GM19328 (cell line): ENCODE measurements around the gene C1orf52.
"Not testable (repeated sequence)": the region's sequence is repeated elsewhere in the genome, so short reads cannot be mapped to it uniquely, and the experiment has no call there.

Experiments used
- ATAC-seq: cut with Tn5 transposase; IDR thresholded peaks from one replicate; pipeline ENCODE4 v1.9.1; 2021; ENCODE audit warnings: mild to moderate bottlenecking, moderate library complexity; ENCODE audit not compliant: unreplicated experiment

The C1orf52 gene

GRCh38 chr1:85278853-85279314, 19.4 kb upstream of the C1orf52 start:
- ATAC-seq: no peak

GRCh38 chr1:85277802-85278201, 18.3 kb upstream of the C1orf52 start:
- no peak for ATAC-seq

- no peak for ATAC-seq
These were observed 17.6 kb upstream of the C1orf52 start for GRCh38 chr1:85276978-85277639.

GRCh38 chr1:85276215-85276977, 16.9 kb upstream of the C1orf52 start, which contains the start of gene BCL10:
BCL10 (minus strand) TSS chr1:85276632; CDS start chr1:85276352, 280 bp downstream.
- ATAC-seq: peak; percentile 97

GRCh38 chr1:85275701-85276214, 16.3 kb upstream of the C1orf52 start:
- no peak for ATAC-seq

GRCh38 chr1:85274969-85275453, 15.5 kb upstream of the C1orf52 start:
- no peak for ATAC-seq

GRCh38 chr1:85273397-85273796, 13.9 kb upstream of the C1orf52 start:
- no peak for ATAC-seq

- no peak for ATAC-seq
These were observed 9.5 kb upstream of the C1orf52 start for GRCh38 chr1:85268801-85269585.

GRCh38 chr1:85267313-85267712, 7.9 kb upstream of the C1orf52 start:
- ATAC-seq: no peak

GRCh38 chr1:85264150-85264549, 4.7 kb upstream of the C1orf52 start:
- no peak for ATAC-seq

- ATAC-seq: no peak
These were observed 3.5 kb upstream of the C1orf52 start for GRCh38 chr1:85262985-85263384.

- no peak for ATAC-seq
These were observed 431 bp upstream of the C1orf52 start for GRCh38 chr1:85259912-85260274.

- no peak for ATAC-seq
These were observed 835 bp downstream of the C1orf52 start for GRCh38 chr1:85258536-85259117.

GRCh38 chr1:85249042-85249441, 10.4 kb downstream of the C1orf52 start:
- ATAC-seq: not testable (repeated sequence)

- ATAC-seq: no peak
These were observed 13.6 kb downstream of the C1orf52 start for GRCh38 chr1:85245891-85246290.

GRCh38 chr1:85245456-85245855, 14.0 kb downstream of the C1orf52 start:
- no peak for ATAC-seq

- no peak for ATAC-seq
These were observed 15.0 kb downstream of the C1orf52 start for GRCh38 chr1:85244271-85245061.

- ATAC-seq: no peak
These were observed 16.1 kb downstream of the C1orf52 start for GRCh38 chr1:85243372-85243771.

GRCh38 chr1:85240643-85241042, 18.8 kb downstream of the C1orf52 start:
- ATAC-seq: no peak

- ATAC-seq: no peak
These were observed 19.3 kb downstream of the C1orf52 start for GRCh38 chr1:85240174-85240601.
